Ureter (tissue), 1 donor: ENCODE data around the gene AXIN1. TPM values are rescaled to one million over a fixed set of nuclear protein-coding genes. Genes with fewer than 3 reads are reported as not detected.
"Not testable (repeated sequence)": the region's sequence is repeated elsewhere in the genome, so short reads cannot be mapped to it uniquely, and the experiment has no call there.

Source experiments
- DNase-seq: peaks from one replicate; pipeline ENCODE4 v3.0.0-alpha.2; 2020; ENCODE audit warnings: low spot score
- total RNA-seq: library from RNA; stranded (reverse); gene quantifications from one replicate; pipeline ENCODE4 v1.2.4, GENCODE V29; 2023
- donor health status: DM: yes; HTN: yes; CAD: no.

Gene AXIN1
- total RNA-seq, 1 donor from 2014 or later: 20.1 TPM

- no peak for DNase-seq
These were observed 29.5 kb upstream of the AXIN1 start, which contains the start of gene PGAP6 for GRCh38 chr16:381789-382717. Gene PGAP6 (minus strand): TSS chr16:381978. CDS start chr16:381821, 157 bp downstream.

- DNase-seq: no peak
These were observed 28.7 kb upstream of the AXIN1 start for GRCh38 chr16:381012-381788.

- DNase-seq: no peak
These were observed 28.2 kb upstream of the AXIN1 start for GRCh38 chr16:380762-381011.

GRCh38 chr16:379961-380761, 27.6 kb upstream of the AXIN1 start:
- no peak for DNase-seq

- no peak for DNase-seq
These were observed 26.8 kb upstream of the AXIN1 start for GRCh38 chr16:379183-379960.

GRCh38 chr16:378821-379182, 26.3 kb upstream of the AXIN1 start:
- DNase-seq: no peak

GRCh38 chr16:378113-378820, 25.7 kb upstream of the AXIN1 start:
- not testable (repeated sequence) for DNase-seq

GRCh38 chr16:377419-377951, 25.0 kb upstream of the AXIN1 start:
- DNase-seq: no peak

GRCh38 chr16:376817-377418, 24.4 kb upstream of the AXIN1 start:
- no peak for DNase-seq

- no peak for DNase-seq
These were observed 23.6 kb upstream of the AXIN1 start for GRCh38 chr16:375927-376816.

- no peak for DNase-seq
These were observed 22.7 kb upstream of the AXIN1 start for GRCh38 chr16:375212-375611.

- no peak for DNase-seq
These were observed 22.0 kb upstream of the AXIN1 start for GRCh38 chr16:374616-374926.

GRCh38 chr16:373848-374615, 21.5 kb upstream of the AXIN1 start:
- no peak for DNase-seq

- no peak for DNase-seq
These were observed 20.6 kb upstream of the AXIN1 start for GRCh38 chr16:373020-373598.

GRCh38 chr16:372302-372983, 19.9 kb upstream of the AXIN1 start:
- DNase-seq: no peak

- no peak for DNase-seq
These were observed 19.2 kb upstream of the AXIN1 start for GRCh38 chr16:371515-372301.
